ENCODE measurements around the gene PAK1. TPM values are rescaled to one million over a fixed set of nuclear protein-coding genes. Genes with fewer than 3 reads are reported as not detected.

The PAK1 gene
- total RNA-seq, 6 donors from 2014 or later: 14.9 to 49.2 (median 30.1) TPM

DNA sequence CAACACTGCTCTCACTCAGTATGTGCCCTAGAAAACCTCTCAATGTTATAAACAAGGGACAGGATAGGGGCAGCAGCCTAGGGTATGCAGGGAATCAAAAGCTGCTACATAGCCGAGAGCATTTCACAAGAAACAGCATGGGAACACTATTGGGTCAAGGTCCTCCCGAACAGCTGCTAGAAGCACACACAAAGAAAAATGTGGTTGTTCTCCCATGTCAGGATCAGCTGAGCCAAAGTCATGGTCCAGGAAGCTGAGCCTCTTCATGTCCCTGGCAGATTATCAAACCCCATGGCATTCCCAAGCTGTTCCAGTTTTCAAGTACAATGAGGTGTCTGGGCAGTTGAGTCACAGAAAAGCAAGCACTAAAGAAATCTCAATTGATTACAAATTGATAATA is 151.4 kb downstream of the PAK1 start:
- Histone ChIP-seq H3K9me3 (no peaks in the 10 kb centered on the region), H3K4me1 (no peaks in the 10 kb centered on the region), H3K27me3 (no peaks in the 10 kb centered on the region), H3K4me3 (no peak overlapping the region), H3K27ac (no peak overlapping the region), H3K36me3 (peaks cover 0 to 17% (median 4%) of the 10 kb centered on the region in 4 donors)
- ATAC-seq (ENCODE audit: low FRiP score in 2 of 2) (peak; percentile 8 to 73), DNase-seq (no peak)
- WGBS, 2 donors: 78 to 91% methylated on average over 2 of the region's 2 CpGs
- TF ChIP-seq POLR2AphosphoS5 (IDR thresholded peaks at IDR 0.05) (peak in 1 of 2 donors; percentile 58), POLR2A (IDR thresholded peaks at IDR 0.05) (no peak), EP300 (IDR thresholded peaks at IDR 0.05) (no peak)
- TF ChIP-seq, protein P1, sequence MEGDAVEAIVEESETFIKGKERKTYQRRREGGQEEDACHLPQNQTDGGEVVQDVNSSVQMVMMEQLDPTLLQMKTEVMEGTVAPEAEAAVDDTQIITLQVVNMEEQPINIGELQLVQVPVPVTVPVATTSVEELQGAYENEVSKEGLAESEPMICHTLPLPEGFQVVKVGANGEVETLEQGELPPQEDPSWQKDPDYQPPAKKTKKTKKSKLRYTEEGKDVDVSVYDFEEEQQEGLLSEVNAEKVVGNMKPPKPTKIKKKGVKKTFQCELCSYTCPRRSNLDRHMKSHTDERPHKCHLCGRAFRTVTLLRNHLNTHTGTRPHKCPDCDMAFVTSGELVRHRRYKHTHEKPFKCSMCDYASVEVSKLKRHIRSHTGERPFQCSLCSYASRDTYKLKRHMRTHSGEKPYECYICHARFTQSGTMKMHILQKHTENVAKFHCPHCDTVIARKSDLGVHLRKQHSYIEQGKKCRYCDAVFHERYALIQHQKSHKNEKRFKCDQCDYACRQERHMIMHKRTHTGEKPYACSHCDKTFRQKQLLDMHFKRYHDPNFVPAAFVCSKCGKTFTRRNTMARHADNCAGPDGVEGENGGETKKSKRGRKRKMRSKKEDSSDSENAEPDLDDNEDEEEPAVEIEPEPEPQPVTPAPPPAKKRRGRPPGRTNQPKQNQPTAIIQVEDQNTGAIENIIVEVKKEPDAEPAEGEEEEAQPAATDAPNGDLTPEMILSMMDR (IDR thresholded peaks at IDR 0.05): no peak

DNA sequence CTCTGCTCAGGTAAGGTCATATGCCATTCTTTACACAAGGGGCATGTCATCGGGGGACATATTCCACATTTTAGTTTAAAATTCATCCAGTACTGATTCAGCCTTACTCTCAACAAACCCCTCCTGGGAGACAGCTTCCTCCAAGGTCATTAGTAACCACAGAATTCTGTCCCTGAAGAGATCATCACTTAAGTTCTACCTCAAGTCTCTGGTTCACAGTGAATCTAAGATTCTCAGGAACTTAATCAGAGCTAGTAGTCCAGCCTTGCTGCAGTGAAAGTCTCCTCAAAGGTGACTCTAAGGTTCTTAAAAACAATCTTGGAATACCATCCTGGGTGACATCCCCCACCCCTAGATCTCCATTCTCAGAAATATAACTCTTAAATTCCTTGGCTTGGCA is 153.5 kb downstream of the PAK1 start:
- 100% methylated on average over 1 of the region's 1 CpG for WGBS, 2 donors
- Histone ChIP-seq H3K36me3 (peaks cover 0 to 8% (median 3%) of the 10 kb centered on the region in 4 donors), H3K27me3 (no peaks in the 10 kb centered on the region), H3K4me1 (no peaks in the 10 kb centered on the region), H3K27ac (no peak overlapping the region), H3K9me3 (no peaks in the 10 kb centered on the region), H3K4me3 (no peak overlapping the region)
- no peak for ATAC-seq (ENCODE audit: low FRiP score in 2 of 2)
- TF ChIP-seq POLR2AphosphoS5 (IDR thresholded peaks at IDR 0.05): no peak
- no peak for DNase-seq

DNA sequence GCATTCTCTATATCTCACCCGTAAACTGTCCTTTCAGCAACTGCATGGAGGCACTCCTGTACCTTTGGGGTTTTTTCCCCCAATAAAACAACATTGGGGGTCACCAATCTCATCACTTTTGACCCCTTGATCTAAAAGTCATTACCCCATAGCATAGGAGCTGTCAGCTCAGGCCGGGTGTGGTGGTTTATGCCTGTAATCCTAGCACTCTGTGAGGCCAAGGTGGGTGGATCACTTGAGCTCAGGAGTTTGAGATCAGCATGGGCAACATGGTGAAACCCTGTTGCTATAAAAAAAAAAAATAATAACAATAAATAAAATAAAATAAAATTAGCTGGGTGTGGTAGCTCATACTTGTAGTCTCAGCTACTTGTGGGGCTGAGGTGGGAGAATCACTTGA is 155.3 kb downstream of the PAK1 start:
- WGBS, 2 donors: 86 to 90% methylated on average over 2 of the region's 2 CpGs
- Histone ChIP-seq H3K9me3 (no peaks in the 10 kb centered on the region), H3K36me3 (peaks cover 0 to 8% (median 3%) of the 10 kb centered on the region in 4 donors), H3K4me1 (no peaks in the 10 kb centered on the region), H3K27ac (no peak overlapping the region), H3K27me3 (no peaks in the 10 kb centered on the region), H3K4me3 (no peak overlapping the region)
- ATAC-seq (ENCODE audit: low FRiP score in 2 of 2) (no peak), DNase-seq (no peak)
- no peak for TF ChIP-seq POLR2A (IDR thresholded peaks at IDR 0.05)
- TF ChIP-seq EP300 (IDR thresholded peaks at IDR 0.05): no peak
- TF ChIP-seq POLR2AphosphoS5 (IDR thresholded peaks at IDR 0.05): no peak
- TF ChIP-seq, protein P1 (IDR thresholded peaks at IDR 0.05): no peak

DNA sequence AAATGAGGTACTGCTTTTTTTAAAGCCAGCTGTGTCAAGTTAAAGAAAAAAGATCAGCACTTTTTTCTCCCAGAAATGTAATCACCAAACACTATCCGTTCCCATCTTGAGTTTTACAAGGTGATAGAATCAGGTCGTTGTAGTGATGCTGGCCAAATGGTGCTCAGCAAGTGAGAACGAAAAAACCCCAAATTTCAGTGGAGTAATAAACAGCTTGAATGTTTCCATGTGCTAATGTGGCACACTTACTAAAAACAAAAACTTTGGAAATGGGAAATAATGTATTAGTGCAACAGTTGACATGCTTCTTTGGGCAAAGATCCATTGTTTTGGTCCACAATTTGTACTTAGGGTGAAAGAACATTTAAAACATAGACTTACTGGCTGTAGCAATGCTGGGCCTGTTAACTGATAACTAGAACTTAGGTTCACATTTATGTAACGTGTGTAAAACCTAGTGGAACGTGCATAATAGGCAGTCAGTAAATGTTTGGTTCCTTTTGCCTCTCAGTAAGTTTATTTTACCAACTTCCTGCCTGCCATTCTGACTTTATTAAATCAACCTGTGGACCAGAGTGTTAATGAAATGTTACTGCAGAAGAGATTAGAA is 157.1 kb downstream of the PAK1 start:
- H3K9me3 ChIP-seq: no peaks in the 10 kb centered on the region
- no peak overlapping the region for H3K4me3 ChIP-seq
- no peak overlapping the region for H3K27ac ChIP-seq
- TF ChIP-seq, protein P1 (IDR thresholded peaks at IDR 0.05): no peak
- TF ChIP-seq EP300 (IDR thresholded peaks at IDR 0.05) (no peak), POLR2AphosphoS5 (IDR thresholded peaks at IDR 0.05) (no peak), POLR2A (IDR thresholded peaks at IDR 0.05) (no peak)
- ATAC-seq (ENCODE audit: low FRiP score in 2 of 2): no peak
- no peaks in the 10 kb centered on the region for H3K27me3 ChIP-seq
- H3K36me3 ChIP-seq: no peaks in the 10 kb centered on the region
- H3K4me1 ChIP-seq: no peaks in the 10 kb centered on the region
- WGBS, 2 donors: 52 to 56% methylated on average over 5 of the region's 5 CpGs
- no peak for DNase-seq

DNA sequence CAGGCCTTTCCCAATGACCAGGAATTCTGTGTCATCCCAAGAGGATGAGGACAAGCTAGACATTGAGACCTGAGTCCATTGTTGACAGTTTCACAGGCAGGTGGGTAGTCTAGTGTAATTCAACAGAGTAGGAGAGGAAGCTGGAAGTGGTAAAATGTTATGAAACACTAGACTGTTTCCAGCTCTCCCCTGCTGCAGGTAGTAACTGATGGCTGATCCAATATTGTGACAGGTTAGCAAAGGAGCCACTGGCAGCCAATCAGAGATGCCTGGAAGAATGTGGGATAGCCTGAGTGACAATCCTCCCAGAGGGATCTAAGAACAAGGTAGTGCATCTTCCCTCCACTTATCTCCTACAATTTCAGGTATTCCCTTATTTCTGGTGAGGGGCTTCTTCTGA is 161.8 kb downstream of the PAK1 start:
- no peak for ATAC-seq (ENCODE audit: low FRiP score in 2 of 2)

More for the DNA sequence above, 161.8 kb downstream of the PAK1 start:
- no peaks in the 10 kb centered on the region for H3K9me3 ChIP-seq
- H3K27me3 ChIP-seq: no peaks in the 10 kb centered on the region
- no peak for DNase-seq
- no peak overlapping the region for H3K4me3 ChIP-seq
- no peaks in the 10 kb centered on the region for H3K4me1 ChIP-seq
- TF ChIP-seq EP300 (IDR thresholded peaks at IDR 0.05) (no peak), POLR2AphosphoS5 (IDR thresholded peaks at IDR 0.05) (no peak), POLR2A (IDR thresholded peaks at IDR 0.05) (no peak)
- TF ChIP-seq, protein P1 (IDR thresholded peaks at IDR 0.05): no peak
- H3K36me3 ChIP-seq: no peaks in the 10 kb centered on the region
- no peak overlapping the region for H3K27ac ChIP-seq
